ENCODE results near the gene STK24. TPM values are rescaled to one million over a fixed set of nuclear protein-coding genes. Genes with fewer than 3 reads are reported as not detected.
A peak's percentile ranks its signal among the peaks of the same experiment; 100 is the strongest.

STK24 gene
- total RNA-seq, 2 donors from 2014 or later, result 212 to 231 TPM

- no peak for ATAC-seq (replicated peaks)
- Mint-ChIP-seq H3K4me3 (no peak overlapping the region), H3K4me1 (peaks cover 46% of the 10 kb centered on the region), H3K9me3 (no peaks in the 10 kb centered on the region), H3K27ac (no peak overlapping the region), H3K36me3 (ENCODE audit: low read depth) (peaks cover 94% of the 10 kb centered on the region), H3K27me3 (no peaks in the 10 kb centered on the region)
Observed at GRCh38 chr13:98495627-98496478, 81.1 kb downstream of the STK24 start.

DNA sequence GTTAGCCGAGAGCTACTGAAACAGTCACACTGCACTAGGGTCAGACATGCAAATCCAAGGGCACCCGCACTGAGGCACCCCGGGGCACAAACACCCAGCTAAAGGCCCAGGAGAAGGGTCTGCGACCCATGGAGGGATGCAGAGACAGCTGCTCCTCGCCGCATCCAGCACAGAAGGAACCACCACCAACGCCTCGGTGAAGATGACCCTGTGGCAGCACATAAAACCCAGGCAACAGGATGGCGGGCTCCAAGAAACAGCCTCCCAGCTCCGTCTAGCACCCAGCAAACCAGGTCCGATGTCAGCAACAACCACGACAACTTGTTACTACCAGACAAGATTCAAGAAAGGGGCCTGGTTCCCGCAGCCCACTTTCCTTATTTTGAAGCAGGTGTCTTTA lies 82.1 kb downstream of the STK24 start:
- H3K4me1 Mint-ChIP-seq, result peaks cover 48% of the 10 kb centered on the region
- no peak overlapping the region for H3K4me3 Mint-ChIP-seq
- H3K27ac Mint-ChIP-seq, result peak overlapping the region; percentile 67
- ATAC-seq (replicated peaks), result no peak
- no peaks in the 10 kb centered on the region for H3K27me3 Mint-ChIP-seq
- no peaks in the 10 kb centered on the region for H3K9me3 Mint-ChIP-seq
- H3K36me3 Mint-ChIP-seq (ENCODE audit: low read depth), result peaks cover 94% of the 10 kb centered on the region

- no peaks in the 10 kb centered on the region for H3K27me3 Mint-ChIP-seq
- no peak for ATAC-seq (replicated peaks)
- H3K36me3 Mint-ChIP-seq (ENCODE audit: low read depth), result peaks cover 92% of the 10 kb centered on the region
- H3K4me1 Mint-ChIP-seq, result peaks cover 61% of the 10 kb centered on the region
- H3K9me3 Mint-ChIP-seq, result no peaks in the 10 kb centered on the region
- H3K4me3 Mint-ChIP-seq, result no peak overlapping the region
- no peak overlapping the region for H3K27ac Mint-ChIP-seq
Observed at GRCh38 chr13:98493042-98493712, 83.7 kb downstream of the STK24 start.

DNA sequence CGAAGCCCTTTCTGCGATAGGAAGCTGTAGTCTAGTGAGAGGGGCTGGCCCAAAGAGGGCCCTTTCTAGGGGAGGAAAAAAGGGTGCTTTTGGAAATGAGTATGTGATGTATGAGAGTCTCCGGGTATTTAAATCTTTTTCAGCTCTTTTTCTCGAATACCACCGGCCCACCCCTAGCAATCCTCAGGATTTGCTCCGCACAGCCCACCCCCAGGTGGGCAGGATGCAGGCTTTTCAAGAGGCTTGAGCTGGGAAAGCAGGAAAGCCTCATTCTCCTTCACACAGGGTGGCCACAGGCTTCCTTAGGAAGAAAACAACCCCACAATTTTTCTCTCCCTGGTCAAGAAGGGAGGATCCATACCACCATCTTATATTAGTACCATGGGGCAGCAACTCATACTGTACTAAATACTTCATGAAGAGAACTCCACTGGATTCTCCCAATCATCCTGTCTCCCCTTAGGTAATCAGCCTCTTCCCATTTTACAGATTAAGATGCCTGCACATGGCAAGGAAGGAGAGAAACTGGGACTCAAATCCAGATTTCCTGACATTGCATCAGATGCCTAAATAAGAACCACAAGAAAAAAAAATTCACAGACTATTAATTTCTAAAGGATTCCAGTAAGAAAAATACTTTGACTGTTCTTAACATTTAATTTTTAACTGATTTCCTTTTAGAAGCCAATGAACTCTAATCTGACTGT lies 84.4 kb downstream of the STK24 start:
- no peak for ATAC-seq (replicated peaks)
- no peaks in the 10 kb centered on the region for H3K27me3 Mint-ChIP-seq
- H3K27ac Mint-ChIP-seq, result peak overlapping the region; percentile 62
- H3K9me3 Mint-ChIP-seq, result no peaks in the 10 kb centered on the region
- H3K4me3 Mint-ChIP-seq, result no peak overlapping the region
- H3K4me1 Mint-ChIP-seq, result peaks cover 59% of the 10 kb centered on the region
- peaks cover 89% of the 10 kb centered on the region for H3K36me3 Mint-ChIP-seq (ENCODE audit: low read depth)

DNA sequence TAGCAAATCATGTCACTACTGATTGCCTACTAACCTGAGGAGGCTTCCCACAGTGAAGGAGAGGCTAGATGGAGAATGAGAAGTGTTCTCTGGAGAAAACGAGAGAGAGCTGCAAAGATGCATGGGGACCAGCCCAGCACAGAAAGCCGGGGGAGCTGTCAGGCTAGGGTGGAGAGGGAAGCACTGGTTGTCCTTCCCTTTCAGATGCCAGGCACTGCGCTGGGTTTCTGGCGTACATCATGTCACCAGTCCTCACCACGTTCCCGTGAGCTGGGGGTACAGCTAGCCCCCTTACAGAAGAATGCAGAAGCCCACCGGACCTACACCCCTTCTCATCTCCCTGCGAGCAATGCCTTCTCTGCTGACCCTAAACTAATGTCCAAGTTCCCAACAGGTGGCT lies 86.0 kb downstream of the STK24 start:
- Mint-ChIP-seq H3K9me3 (no peaks in the 10 kb centered on the region), H3K4me1 (peaks cover 58% of the 10 kb centered on the region), H3K4me3 (no peak overlapping the region), H3K27me3 (no peaks in the 10 kb centered on the region), H3K27ac (no peak overlapping the region), H3K36me3 (ENCODE audit: low read depth) (peaks cover 84% of the 10 kb centered on the region)
- ATAC-seq (replicated peaks), result no peak

DNA sequence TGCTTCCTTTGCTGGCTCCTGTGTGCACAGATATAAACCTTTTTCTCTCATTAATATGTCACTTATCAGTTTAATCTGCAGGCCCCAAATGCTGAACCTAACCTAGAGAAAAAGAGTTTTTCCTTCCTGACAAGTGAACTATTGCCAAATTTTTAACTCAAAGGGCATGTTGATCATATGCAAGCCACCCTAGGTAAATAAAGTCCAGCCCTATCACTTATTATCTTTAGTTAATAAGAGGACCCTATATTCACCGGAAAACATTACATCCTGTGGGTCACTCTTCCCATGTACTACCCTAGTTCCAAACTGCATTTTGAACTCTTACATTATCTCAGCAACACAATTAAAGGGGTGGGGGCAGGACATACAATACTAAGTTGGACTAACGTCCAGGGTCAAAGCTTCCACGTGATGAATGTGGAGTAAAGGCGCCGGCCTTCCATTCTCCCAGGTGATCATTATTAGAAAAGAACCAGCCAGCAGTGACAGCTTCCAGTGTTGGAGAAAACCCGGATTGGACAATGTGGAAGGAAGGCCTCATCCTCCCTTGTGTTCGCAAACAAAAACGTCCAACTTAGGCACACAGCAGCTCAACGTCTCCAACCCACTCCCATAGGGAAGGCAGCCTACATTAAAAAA lies 86.6 kb downstream of the STK24 start:
- no peak for ATAC-seq (replicated peaks)
- Mint-ChIP-seq H3K36me3 (ENCODE audit: low read depth) (peaks cover 81% of the 10 kb centered on the region), H3K27ac (no peak overlapping the region), H3K4me1 (peaks cover 59% of the 10 kb centered on the region), H3K9me3 (no peaks in the 10 kb centered on the region), H3K27me3 (no peaks in the 10 kb centered on the region), H3K4me3 (no peak overlapping the region)

GRCh38 chr13:98489446-98490194 lies 87.3 kb downstream of the STK24 start:
- Mint-ChIP-seq H3K27ac (peak overlapping the region; percentile 33), H3K27me3 (no peaks in the 10 kb centered on the region), H3K4me1 (peaks cover 65% of the 10 kb centered on the region), H3K9me3 (no peaks in the 10 kb centered on the region), H3K36me3 (ENCODE audit: low read depth) (peaks cover 81% of the 10 kb centered on the region), H3K4me3 (no peak overlapping the region)
- no peak for ATAC-seq (replicated peaks)

DNA sequence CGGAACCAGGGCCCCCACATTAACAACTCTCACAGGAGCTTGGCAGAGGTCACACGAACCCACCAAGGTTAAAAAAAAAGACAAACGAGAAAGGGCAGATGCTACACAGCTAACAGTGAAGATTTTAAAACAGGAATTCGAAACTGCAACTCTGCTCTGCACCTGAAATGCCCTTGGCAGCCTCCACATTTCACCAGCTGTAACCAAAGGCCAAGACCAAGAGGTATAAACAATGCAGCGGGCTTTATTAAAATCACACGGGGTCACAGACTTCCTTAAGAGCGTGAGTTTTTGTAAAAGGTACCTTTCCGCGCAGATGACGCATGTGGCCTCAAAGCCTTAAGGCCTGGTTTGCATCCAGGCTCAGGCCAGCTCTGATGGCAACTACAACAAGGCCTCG lies 88.2 kb downstream of the STK24 start:
- Mint-ChIP-seq H3K9me3 (no peaks in the 10 kb centered on the region), H3K27ac (peak overlapping the region; percentile 62), H3K4me3 (no peak overlapping the region), H3K27me3 (no peaks in the 10 kb centered on the region), H3K36me3 (ENCODE audit: low read depth) (peaks cover 85% of the 10 kb centered on the region), H3K4me1 (peaks cover 69% of the 10 kb centered on the region)
- ATAC-seq (replicated peaks), result no peak

DNA sequence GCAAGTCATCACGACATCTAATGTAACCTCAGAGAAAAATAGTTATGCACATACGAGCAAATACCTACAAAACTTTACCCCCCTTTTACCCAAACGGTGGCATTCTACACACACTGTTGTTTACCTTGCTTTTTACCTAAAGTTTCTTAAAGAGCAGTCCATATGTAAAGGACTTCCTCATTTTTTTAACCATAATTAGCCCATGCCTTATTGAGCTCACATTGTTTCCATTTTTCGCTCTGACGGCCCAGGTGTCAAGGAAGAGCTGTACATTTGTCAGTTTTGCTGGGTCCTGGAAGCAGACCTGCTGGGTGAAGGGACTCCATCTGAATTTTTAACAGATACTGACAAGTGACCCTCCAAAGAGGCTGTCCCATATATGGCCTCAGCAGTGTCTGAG lies 89.4 kb downstream of the STK24 start:
- H3K36me3 Mint-ChIP-seq (ENCODE audit: low read depth), result peaks cover 85% of the 10 kb centered on the region
- H3K27me3 Mint-ChIP-seq, result no peaks in the 10 kb centered on the region
- peak overlapping the region; percentile 78 for H3K4me3 Mint-ChIP-seq
- no peaks in the 10 kb centered on the region for H3K9me3 Mint-ChIP-seq
- ATAC-seq (replicated peaks), result no peak
- peak overlapping the region; percentile 10 for H3K27ac Mint-ChIP-seq
- peaks cover 71% of the 10 kb centered on the region for H3K4me1 Mint-ChIP-seq

GRCh38 chr13:98487016-98487415 lies 89.9 kb downstream of the STK24 start:
- Mint-ChIP-seq H3K27me3 (no peaks in the 10 kb centered on the region), H3K4me1 (peaks cover 68% of the 10 kb centered on the region), H3K4me3 (peak overlapping the region; percentile 78), H3K27ac (peak overlapping the region; percentile 10), H3K9me3 (no peaks in the 10 kb centered on the region), H3K36me3 (ENCODE audit: low read depth) (peaks cover 85% of the 10 kb centered on the region)
- no peak for ATAC-seq (replicated peaks)

- peak overlapping the region; percentile 10 for H3K27ac Mint-ChIP-seq
Observed at GRCh38 chr13:98486412-98486811, 90.5 kb downstream of the STK24 start.

DNA sequence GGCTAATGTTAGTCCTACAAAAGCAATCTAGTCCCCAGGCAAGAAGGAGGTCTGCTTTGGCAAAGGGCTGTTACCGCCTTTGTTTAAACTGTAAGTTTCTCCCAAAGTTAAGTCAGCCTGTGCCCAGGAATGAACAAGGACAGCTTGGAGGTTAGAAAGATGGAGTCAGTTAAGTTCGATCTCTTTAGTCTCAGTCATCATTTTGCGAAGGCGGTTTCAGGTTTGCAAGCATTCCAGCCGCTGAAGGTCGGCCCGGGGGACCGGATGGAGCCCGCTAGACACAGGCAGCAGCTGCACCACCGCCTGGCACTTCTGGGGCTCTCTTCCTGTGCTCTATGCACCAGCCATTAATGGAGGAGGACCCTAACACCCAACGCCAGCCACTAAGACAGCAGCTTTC lies 91.3 kb downstream of the STK24 start:
- ATAC-seq (replicated peaks), result no peak
- peak overlapping the region; percentile 97 for H3K27ac Mint-ChIP-seq
- H3K36me3 Mint-ChIP-seq (ENCODE audit: low read depth), result peaks cover 84% of the 10 kb centered on the region
- H3K4me3 Mint-ChIP-seq, result peak overlapping the region; percentile 78
- peaks cover 71% of the 10 kb centered on the region for H3K4me1 Mint-ChIP-seq
- no peaks in the 10 kb centered on the region for H3K27me3 Mint-ChIP-seq
- H3K9me3 Mint-ChIP-seq, result no peaks in the 10 kb centered on the region

More at GRCh38 chr13:98486412-98486811, 90.5 kb downstream of the STK24 start:
- H3K27me3 Mint-ChIP-seq, result no peaks in the 10 kb centered on the region
- H3K4me3 Mint-ChIP-seq, result peak overlapping the region; percentile 78
- no peaks in the 10 kb centered on the region for H3K9me3 Mint-ChIP-seq
- H3K36me3 Mint-ChIP-seq (ENCODE audit: low read depth), result peaks cover 85% of the 10 kb centered on the region
- no peak for ATAC-seq (replicated peaks)
- peaks cover 68% of the 10 kb centered on the region for H3K4me1 Mint-ChIP-seq

DNA sequence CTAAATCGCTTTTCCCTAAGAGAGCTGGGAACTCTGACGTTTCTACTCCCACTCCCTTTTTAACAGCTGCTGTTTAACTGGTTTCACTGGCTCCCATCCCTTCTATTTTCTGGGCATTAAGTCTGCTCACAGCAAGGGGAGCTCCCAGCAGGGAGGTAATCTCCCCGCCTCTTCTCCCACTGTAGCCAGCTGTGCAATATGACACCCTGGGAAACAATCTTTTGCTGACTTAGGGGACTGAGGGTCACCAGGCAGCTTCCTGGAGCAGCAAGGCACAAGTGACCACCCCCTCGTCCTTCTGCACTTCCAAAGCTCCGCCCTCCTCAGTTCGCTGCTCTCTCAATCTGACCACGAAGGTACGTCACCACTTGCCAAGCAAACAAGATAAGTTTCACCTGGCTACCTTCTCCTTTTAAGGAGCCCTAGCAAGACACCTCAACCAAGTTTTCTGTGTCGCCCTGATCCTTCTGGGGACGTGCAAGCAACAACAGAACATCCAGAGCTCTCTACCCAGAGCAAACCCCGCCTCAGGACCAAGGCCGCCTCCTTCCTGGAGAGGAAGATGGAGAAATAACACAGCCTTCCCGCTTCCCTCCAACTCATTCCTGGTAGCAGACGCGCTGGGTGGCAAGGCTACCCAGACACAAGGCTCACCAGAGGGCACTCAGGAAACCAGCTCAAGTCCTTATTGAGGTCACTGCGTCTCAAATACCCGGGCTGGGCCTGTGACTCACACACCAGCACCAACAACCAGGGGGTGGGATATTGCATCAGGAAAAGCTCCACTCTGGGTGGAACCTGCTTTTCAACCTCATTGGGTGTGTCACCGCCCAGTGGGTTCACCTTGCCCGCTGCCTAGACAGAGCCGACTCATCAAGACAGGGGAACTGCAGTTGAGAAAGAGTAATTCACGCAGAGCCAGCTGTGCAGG lies 92.4 kb downstream of the STK24 start:
- Mint-ChIP-seq H3K9me3 (no peaks in the 10 kb centered on the region), H3K27me3 (no peaks in the 10 kb centered on the region), H3K27ac (peak overlapping the region; percentile 97), H3K36me3 (ENCODE audit: low read depth) (peaks cover 78% of the 10 kb centered on the region), H3K4me1 (peaks cover 70% of the 10 kb centered on the region), H3K4me3 (peak overlapping the region; percentile 78)
- ATAC-seq (replicated peaks), result peak; percentile 77

Measured in activated T-helper 17 cell treated with anti-CD3 and anti-CD28 coated beads, Interleukin-2, amount 50 U/mL, for 72 hours (primary cell).